Chondrocyte (in vitro differentiated cells): ENCODE results near the gene PDE4D. TPM values are rescaled to one million over a fixed set of nuclear protein-coding genes. Genes with fewer than 3 reads are reported as not detected.
"Not testable (repeated sequence)": the region's sequence is repeated elsewhere in the genome, so short reads cannot be mapped to it uniquely, and the experiment has no call there.

ENCODE experiments used
- DNase-seq: peaks from one replicate; pipeline ENCODE4 v3.0.0; 2021; ENCODE audit warnings: mixed read lengths, low spot score
- H3K27ac Mint-ChIP-seq: one replicate; pipeline ENCODE4 v1.8.0; 2021; ENCODE audit warnings: mild to moderate bottlenecking, moderate library complexity, mixed read lengths; ENCODE audit not compliant: unreplicated experiment
- H3K27me3 Mint-ChIP-seq: 2 replicates; pipeline ENCODE4 v1.8.0; 2021; ENCODE audit warnings: low read depth, mixed read lengths
- H3K36me3 Mint-ChIP-seq: 2 replicates; pipeline ENCODE4 v1.8.0; 2021; ENCODE audit warnings: low read depth, mixed read lengths
- H3K4me1 Mint-ChIP-seq: 2 replicates; pipeline ENCODE4 v1.8.0; 2021; ENCODE audit warnings: low read depth, mild to moderate bottlenecking, mixed read lengths
- H3K4me3 Mint-ChIP-seq: one replicate; pipeline ENCODE4 v1.8.0; 2021; ENCODE audit warnings: mild to moderate bottlenecking, moderate library complexity, mixed read lengths; ENCODE audit not compliant: unreplicated experiment
- H3K9me3 Mint-ChIP-seq: 2 replicates; pipeline ENCODE4 v1.8.0; 2021; ENCODE audit warnings: low read depth, mixed read lengths
- total RNA-seq: library from RNA; stranded (reverse); gene quantifications from 3 replicates; pipeline ENCODE4 v1.2.1, GENCODE V29; 2021
- TF ChIP-seq, protein P1 (sequence below): fragments of 200-600 bp; sonication (generic); IDR thresholded peaks from 2 replicates; pipeline ENCODE4 v1.5.0; 2021; ENCODE audit warnings: antibody characterized with exemption, mild to moderate bottlenecking, moderate library complexity

PDE4D gene
- total RNA-seq, 1 donor from 2014 or later, result 21.1 TPM

GRCh38 chr5:59401637-59402036 lies 491.9 kb downstream of the PDE4D start:
- DNase-seq, result no peak
- H3K27me3 Mint-ChIP-seq, result no peaks in the 10 kb centered on the region
- H3K4me1 Mint-ChIP-seq, result no peaks in the 10 kb centered on the region
- peaks cover 34% of the 10 kb centered on the region for H3K9me3 Mint-ChIP-seq
- peaks cover 12% of the 10 kb centered on the region for H3K36me3 Mint-ChIP-seq
- H3K27ac Mint-ChIP-seq, result no peak overlapping the region
- TF ChIP-seq, protein P1, sequence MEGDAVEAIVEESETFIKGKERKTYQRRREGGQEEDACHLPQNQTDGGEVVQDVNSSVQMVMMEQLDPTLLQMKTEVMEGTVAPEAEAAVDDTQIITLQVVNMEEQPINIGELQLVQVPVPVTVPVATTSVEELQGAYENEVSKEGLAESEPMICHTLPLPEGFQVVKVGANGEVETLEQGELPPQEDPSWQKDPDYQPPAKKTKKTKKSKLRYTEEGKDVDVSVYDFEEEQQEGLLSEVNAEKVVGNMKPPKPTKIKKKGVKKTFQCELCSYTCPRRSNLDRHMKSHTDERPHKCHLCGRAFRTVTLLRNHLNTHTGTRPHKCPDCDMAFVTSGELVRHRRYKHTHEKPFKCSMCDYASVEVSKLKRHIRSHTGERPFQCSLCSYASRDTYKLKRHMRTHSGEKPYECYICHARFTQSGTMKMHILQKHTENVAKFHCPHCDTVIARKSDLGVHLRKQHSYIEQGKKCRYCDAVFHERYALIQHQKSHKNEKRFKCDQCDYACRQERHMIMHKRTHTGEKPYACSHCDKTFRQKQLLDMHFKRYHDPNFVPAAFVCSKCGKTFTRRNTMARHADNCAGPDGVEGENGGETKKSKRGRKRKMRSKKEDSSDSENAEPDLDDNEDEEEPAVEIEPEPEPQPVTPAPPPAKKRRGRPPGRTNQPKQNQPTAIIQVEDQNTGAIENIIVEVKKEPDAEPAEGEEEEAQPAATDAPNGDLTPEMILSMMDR, result no peak
- no peak overlapping the region for H3K4me3 Mint-ChIP-seq

DNA sequence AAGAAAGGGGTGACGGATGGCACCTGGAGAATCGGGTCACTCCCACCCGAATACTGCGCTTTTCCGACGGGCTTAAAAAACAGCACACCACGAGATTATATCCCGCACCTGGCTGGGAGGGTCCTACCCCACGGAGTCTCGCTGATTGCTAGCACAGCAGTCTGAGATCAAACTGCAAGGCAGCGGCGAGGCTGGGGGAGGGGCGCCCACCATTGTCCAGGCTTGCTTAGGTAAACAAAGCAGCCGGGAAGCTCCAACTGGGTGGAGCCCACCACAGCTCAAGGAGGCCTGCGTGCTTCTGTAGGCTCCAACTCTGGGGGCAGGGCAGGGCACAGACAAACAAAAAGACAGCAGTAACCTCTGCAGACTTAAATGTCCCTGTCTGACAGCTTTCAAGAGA lies 498.6 kb downstream of the PDE4D start:
- H3K9me3 Mint-ChIP-seq, H3K36me3 Mint-ChIP-seq, H3K27ac Mint-ChIP-seq: not testable (repeated sequence)

DNA sequence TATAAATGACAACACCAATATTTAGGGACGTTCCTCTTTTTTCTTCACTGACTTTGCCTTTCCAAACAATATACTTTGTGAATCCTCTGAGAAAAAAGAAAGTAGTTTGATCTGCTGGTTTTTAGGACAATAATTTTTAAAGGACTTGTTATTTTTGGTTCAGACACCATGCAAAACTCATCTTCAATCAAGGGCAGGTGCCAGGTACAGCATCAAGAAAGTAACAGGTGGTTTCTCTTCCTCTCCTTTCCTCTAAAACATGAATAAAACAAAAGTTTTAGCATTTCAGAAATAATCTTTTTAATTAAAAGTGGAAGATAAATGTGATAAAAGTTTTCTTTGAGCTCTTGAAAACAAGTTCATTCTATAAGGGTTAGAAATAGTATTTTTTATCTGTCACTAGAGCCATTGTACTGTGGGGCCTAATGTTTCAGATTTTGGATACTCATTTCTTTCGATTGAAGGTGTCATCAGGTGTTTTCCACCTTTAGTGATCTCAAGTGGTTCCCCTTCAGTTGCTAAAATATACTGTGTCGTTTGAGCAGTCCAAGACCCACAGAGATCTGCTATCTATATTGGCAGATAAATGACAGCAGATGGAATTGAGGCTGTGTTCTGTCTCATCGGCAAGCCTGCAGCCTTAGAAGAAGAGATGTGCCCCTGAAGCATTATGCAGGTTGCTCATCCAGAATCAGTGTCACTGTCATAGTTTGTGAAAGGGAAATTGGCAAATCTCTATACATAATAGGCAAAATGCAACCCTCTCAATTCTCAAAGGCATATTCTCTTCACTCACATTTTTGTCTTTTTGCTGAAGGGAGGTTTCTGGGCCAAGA lies 499.7 kb downstream of the PDE4D start:
- TF ChIP-seq, protein P1, result no peak
- Mint-ChIP-seq H3K4me1 (no peaks in the 10 kb centered on the region), H3K27ac (no peak overlapping the region), H3K9me3 (no peaks in the 10 kb centered on the region), H3K27me3 (no peaks in the 10 kb centered on the region), H3K36me3 (no peaks in the 10 kb centered on the region), H3K4me3 (no peak overlapping the region)
- DNase-seq, result no peak

More for the DNA sequence above, 498.6 kb downstream of the PDE4D start:
- not testable (repeated sequence) for H3K4me3 Mint-ChIP-seq, H3K4me1 Mint-ChIP-seq, H3K27me3 Mint-ChIP-seq, DNase-seq

DNA sequence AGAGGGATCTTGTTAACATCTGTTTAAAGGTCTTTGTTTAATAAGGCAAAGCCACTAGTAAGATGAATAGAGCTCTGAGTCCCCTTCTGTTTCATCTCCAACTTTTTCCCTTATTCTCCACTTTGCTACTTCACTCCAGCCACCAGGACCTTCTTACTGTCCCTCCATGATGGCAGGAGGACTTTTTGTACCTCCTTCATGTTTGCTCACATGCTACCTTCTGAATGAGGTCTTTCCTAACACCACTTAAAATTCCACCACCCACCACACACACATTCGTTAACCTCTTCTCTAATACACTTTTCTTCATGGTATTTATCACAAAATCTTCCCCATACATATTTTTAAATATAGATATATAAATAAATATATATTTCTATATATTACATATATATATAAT lies 501.9 kb downstream of the PDE4D start:
- H3K9me3 Mint-ChIP-seq, result no peaks in the 10 kb centered on the region
- TF ChIP-seq, protein P1, result no peak
- H3K36me3 Mint-ChIP-seq, result no peaks in the 10 kb centered on the region
- no peaks in the 10 kb centered on the region for H3K4me1 Mint-ChIP-seq
- no peaks in the 10 kb centered on the region for H3K27me3 Mint-ChIP-seq
- no peak overlapping the region for H3K4me3 Mint-ChIP-seq
- DNase-seq, result no peak
- H3K27ac Mint-ChIP-seq, result no peak overlapping the region

DNA sequence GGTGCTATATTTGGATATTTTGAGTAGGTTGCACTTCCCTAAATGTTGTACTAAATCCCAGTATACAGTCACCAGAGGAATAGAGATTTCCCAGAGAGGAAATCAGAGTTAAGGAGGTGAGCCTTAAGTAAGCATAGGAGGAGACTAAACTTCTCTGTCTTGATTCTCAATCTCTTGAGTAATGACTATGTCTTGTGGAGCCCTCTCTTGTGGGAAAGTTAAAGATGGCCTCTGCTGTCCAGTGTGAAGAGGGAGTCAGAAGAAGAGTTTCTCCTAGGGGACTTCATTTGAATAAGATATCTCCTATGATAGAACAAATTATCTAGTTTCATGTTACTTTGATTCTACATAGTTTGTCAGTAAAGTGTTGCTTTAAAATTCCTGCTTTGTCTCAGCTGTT lies 502.5 kb downstream of the PDE4D start:
- H3K27me3 Mint-ChIP-seq, result no peaks in the 10 kb centered on the region
- TF ChIP-seq, protein P1, result no peak
- DNase-seq, result no peak
- no peak overlapping the region for H3K27ac Mint-ChIP-seq
- H3K9me3 Mint-ChIP-seq, result no peaks in the 10 kb centered on the region
- no peak overlapping the region for H3K4me3 Mint-ChIP-seq
- H3K4me1 Mint-ChIP-seq, result no peaks in the 10 kb centered on the region
- no peaks in the 10 kb centered on the region for H3K36me3 Mint-ChIP-seq
